AG04449 (cell line): ENCODE results near the gene BCAP29.

Experiments
- CTCF ChIA-PET: fragments of 350-600 bp; formaldehyde crosslinking; extraction: SDS; loops from one replicate; lab custom pipeline; 2021; ENCODE audit warnings: antibody characterized with exemption; lab: Yijun Ruan, JAX
- POLR2A ChIA-PET: fragments of 400-600, 350-600 bp; formaldehyde crosslinking; extraction: SDS; loops from one replicate; lab custom pipeline; 2020; ENCODE audit warnings: antibody characterized with exemption, inconsistent platforms; lab: Yijun Ruan, JAX
- DNase-seq: peaks from one replicate; pipeline ENCODE4 v3.0.0-alpha.2; 2010; ENCODE audit warnings: low read depth, low spot score
- H3K4me3 ChIP-seq: 2 replicates; pipeline ENCODE4 v1.5.1; 2011; ENCODE audit warnings: low read depth, mild to moderate bottlenecking, control low read depth, low read length
- TF ChIP-seq, protein P1 (sequence below): IDR thresholded peaks from one replicate; pipeline ENCODE4 v1.5.1; 2011; ENCODE audit warnings: mild to moderate bottlenecking, moderate library complexity, low read length, control low read depth, inconsistent platforms; ENCODE audit not compliant: insufficient read depth; ENCODE audit errors: missing control alignments

Gene BCAP29

DNA sequence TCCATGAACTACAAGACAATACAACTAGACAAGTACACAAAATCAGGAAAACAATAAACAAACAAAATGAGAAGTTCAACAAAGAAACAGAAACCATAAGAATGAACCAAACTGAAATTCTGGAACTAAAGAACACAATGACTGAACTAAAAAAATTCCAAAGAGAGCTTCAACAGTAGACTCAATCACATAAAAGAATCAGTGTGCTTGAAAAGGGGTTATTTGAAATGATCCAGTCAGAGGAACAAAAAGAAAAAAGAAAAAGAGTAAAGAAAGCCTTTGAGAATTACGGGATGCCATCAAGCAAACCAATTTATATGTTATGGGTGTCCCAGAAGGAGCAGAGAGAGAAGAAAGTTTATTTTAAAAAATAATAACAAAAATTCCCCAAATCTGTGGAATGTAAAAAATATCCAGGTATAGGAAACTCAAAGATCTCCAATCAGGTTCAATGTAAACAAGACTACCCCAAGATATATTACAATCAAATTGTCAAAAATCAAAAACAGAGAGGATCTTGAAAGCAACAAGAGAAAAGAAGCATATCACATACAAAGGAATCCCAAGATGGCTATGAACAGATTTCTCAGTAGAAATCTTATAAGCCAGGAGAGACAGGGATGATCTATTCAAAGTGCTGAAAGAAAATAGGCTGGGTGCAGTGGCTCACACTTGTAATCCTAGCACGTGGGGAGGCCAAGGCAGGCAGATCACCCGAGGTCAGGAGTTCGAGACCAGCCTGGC lies 35.0 kb upstream of the BCAP29 start:
- no peak for DNase-seq
- ChIA-PET POLR2A (no interaction called here), CTCF (no interaction called here)
- no peak overlapping the region for H3K4me3 ChIP-seq
- TF ChIP-seq, protein P1, sequence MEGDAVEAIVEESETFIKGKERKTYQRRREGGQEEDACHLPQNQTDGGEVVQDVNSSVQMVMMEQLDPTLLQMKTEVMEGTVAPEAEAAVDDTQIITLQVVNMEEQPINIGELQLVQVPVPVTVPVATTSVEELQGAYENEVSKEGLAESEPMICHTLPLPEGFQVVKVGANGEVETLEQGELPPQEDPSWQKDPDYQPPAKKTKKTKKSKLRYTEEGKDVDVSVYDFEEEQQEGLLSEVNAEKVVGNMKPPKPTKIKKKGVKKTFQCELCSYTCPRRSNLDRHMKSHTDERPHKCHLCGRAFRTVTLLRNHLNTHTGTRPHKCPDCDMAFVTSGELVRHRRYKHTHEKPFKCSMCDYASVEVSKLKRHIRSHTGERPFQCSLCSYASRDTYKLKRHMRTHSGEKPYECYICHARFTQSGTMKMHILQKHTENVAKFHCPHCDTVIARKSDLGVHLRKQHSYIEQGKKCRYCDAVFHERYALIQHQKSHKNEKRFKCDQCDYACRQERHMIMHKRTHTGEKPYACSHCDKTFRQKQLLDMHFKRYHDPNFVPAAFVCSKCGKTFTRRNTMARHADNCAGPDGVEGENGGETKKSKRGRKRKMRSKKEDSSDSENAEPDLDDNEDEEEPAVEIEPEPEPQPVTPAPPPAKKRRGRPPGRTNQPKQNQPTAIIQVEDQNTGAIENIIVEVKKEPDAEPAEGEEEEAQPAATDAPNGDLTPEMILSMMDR, result no peak

DNA sequence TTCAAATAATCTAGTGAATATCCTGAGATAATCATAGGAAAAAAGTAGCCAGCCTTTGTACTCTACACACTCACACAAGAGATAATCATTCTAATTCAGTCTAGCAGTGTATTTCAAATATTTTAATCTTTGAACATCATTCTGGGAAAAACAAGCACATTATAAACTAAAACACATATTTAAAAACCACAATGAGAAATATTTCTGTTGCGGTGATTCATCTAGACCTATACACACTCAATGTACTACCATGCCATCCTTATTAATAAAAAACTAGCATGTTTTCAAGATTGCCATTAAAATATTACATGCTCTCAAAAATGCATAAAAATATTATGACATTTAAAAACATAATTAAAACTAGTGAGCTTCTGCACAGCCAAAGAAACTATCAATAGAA lies 28.1 kb upstream of the BCAP29 start:
- DNase-seq, result no peak
- TF ChIP-seq, protein P1, result no peak
- ChIA-PET POLR2A (no interaction called here), CTCF (interaction anchor here (1.4 kb wide), 1 partner anchor 172 kb away, joined by 4 read pairs; no protein-coding TSS in a partner anchor)
- no peak overlapping the region for H3K4me3 ChIP-seq

DNA sequence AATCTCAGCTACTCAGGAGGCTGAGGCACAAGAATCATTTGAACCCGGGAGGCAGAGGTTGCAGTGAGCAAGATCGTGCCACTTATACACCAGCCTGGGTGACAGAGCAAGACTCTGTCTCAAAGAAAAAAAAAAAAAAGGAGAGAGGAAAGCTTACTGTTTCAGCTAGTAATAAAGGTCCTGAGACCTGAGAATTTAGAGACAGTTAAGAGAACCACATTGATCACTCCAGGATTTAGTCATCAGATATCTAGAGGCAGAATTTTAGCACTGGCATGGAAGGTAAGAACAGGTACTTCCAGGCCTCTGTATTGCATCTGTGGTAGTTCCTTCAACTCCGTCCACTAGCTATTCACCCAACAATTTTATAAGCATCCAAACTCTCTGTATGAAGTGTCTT lies 24.2 kb upstream of the BCAP29 start:
- CTCF ChIA-PET, result no interaction called here
- POLR2A ChIA-PET, result no interaction called here
- TF ChIP-seq, protein P1, result no peak
- DNase-seq, result no peak
- no peak overlapping the region for H3K4me3 ChIP-seq

DNA sequence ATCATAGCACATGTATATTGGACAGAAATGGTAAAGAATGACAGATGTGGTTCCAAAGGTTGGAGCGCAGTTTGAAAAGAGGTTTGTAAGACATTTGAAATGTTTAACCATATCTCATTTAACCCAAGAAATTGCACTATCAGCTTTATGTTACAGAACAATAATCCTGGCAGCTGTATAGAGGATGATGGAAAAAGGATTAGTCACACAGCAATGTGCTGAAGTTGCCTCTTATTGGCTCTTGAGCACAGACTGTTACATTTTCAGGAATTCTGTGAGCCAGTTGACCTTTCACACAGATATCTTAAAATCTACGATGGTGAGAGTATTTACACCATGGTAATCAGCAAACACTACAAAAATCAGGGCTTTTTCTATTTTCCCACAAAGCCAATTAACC lies 20.2 kb upstream of the BCAP29 start:
- H3K4me3 ChIP-seq, result no peak overlapping the region
- peak; percentile 23 for DNase-seq
- ChIA-PET CTCF (no interaction called here), POLR2A (no interaction called here)
- TF ChIP-seq, protein P1, result no peak

DNA sequence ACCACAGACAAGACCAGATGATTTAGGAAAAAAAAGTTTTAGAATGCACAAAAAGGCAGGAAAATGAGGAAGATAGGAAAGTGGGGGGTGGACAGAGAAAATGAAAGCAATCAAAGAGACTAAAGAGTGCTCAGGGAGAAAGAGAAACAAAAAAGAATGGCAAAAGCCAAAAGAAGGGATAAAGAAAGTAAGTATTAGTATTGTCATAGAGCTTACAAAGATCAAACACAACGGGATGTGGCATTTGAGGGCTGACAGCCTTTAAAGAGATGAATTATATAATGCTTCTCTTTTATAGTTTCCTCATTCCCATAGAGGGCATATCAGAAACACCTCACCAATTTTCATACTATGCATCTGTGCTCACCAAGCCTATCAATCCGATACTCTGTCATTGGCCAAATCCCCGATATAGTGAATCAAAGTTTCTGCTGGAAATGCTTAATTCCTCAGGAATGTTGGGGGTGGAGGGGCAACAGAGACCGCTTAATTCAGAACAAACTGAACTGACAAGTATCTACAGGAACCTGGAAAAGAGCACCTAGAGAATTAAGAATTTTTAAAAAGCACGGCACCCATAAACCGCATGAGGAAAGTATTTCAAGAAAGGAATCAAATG lies 19.0 kb upstream of the BCAP29 start:
- ChIA-PET CTCF (interaction anchor here (1.5 kb wide), 1 partner anchor 97 kb away, joined by 3 read pairs; no protein-coding TSS in a partner anchor), POLR2A (no interaction called here)
- TF ChIP-seq, protein P1, result no peak
- no peak overlapping the region for H3K4me3 ChIP-seq
- no peak for DNase-seq

DNA sequence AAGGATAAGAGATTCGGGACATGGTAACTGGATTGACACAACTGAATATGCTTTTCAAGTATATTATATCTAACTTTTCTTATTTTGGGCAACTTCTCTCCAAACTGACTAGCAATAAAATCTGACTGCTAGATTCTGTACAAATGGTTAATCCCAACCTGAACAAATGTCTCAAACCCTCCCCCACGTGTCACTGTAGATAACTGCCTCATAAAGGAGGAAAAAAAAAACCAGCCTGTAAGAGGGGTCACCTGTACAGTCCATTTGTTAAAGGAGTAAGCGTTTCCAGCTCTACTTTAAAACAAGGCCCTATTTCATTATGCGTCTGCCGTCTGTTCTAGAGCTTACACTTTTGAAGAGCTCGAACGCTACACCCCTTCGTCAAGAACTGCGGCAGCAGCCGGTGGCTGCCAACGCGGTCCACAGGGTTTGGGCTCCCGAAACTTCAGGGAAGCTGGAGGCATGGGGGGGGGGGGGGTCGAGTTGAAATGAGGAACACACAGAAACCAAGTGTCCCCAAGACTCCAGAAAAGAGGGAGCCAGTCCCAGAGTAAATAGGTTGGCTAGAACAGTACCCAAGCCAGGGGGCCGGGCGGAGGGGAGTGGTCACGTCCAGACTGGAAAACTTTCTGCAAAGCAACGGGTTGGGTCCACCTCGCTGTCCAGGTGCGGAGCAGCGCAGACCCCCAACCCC lies 16.8 kb upstream of the BCAP29 start:
- H3K4me3 ChIP-seq, result peak overlapping the region; percentile 91
- TF ChIP-seq, protein P1, result no peak
- DNase-seq, result no peak
- ChIA-PET POLR2A (interaction anchor here (0.6 to 0.7 kb wide), 3 partner anchors 9 to 395 kb away, joined by 3 to 4 read pairs (median 3); partner anchors contain the start of gene HBP1), CTCF (interaction anchor here (2.8 kb wide), 1 partner anchor 100 kb away, joined by 11 read pairs; no protein-coding TSS in a partner anchor)
